Neural cell (in vitro differentiated cells): ENCODE results near the gene CMC1. TPM values are rescaled to one million over a fixed set of nuclear protein-coding genes. Genes with fewer than 3 reads are reported as not detected.

Experiments used
- H2AFZ ChIP-seq: fragments of 200-600, 300-800 bp; sonication (generic), shearing (Covaris generic); 2 replicates; pipeline ENCODE4 v1.6.0; 2014; ENCODE audit warnings: low read depth, mild to moderate bottlenecking, antibody characterized with exemption, low read length, moderate library complexity
- H3F3A ChIP-seq: fragments of 200-600 bp; shearing (Covaris generic); 2 replicates; pipeline ENCODE4 v1.6.1; 2016; ENCODE audit warnings: mild to moderate bottlenecking, moderate library complexity, mixed read lengths, antibody characterized with exemption, low read length; ENCODE audit not compliant: insufficient read depth, poor library complexity, severe bottlenecking
- H3K27ac ChIP-seq: fragments of 200-600, 300-800 bp; sonication (generic), shearing (Covaris generic); 2 replicates; pipeline ENCODE4 v1.5.1; 2014; ENCODE audit warnings: mild to moderate bottlenecking, low read length, moderate library complexity
- H3K27me3 ChIP-seq: fragments of 300-800, 200-600 bp; sonication (generic), shearing (Covaris generic); 2 replicates; pipeline ENCODE4 v1.6.0; 2014; ENCODE audit warnings: mild to moderate bottlenecking, low read depth, low read length, moderate library complexity; ENCODE audit not compliant: insufficient read depth
- H3K36me3 ChIP-seq: fragments of 300-800, 200-600 bp; sonication (generic), shearing (Covaris generic); 2 replicates; pipeline ENCODE4 v1.5.1; 2014; ENCODE audit warnings: mild to moderate bottlenecking, antibody characterized with exemption, low read length, moderate library complexity; ENCODE audit not compliant: insufficient read depth
- H3K4me2 ChIP-seq: fragments of 300-800, 200-600 bp; sonication (generic), shearing (Covaris generic); 2 replicates; pipeline ENCODE4 v1.6.0; 2014; ENCODE audit warnings: mild to moderate bottlenecking, low read length
- H3K4me3 ChIP-seq: fragments of 300-800, 200-600 bp; sonication (generic), shearing (Covaris generic); 2 replicates; pipeline ENCODE4 v1.5.1; 2014; ENCODE audit warnings: mild to moderate bottlenecking, low read length, moderate library complexity
- H3K79me2 ChIP-seq: fragments of 200-600 bp; shearing (Covaris generic); replicated peaks from 2 replicates; pipeline ENCODE4 v1.6.0; 2014; ENCODE audit warnings: mild to moderate bottlenecking, low read length, moderate library complexity; ENCODE audit not compliant: insufficient read depth
- H3K9ac ChIP-seq: fragments of 300-800, 200-600 bp; sonication (generic), shearing (Covaris generic); 2 replicates; pipeline ENCODE4 v1.6.1; 2016; ENCODE audit warnings: mild to moderate bottlenecking, low read length, mixed read lengths
- H3K9me2 ChIP-seq: fragments of 200-600 bp; shearing (Covaris generic); 2 replicates; pipeline ENCODE4 v1.6.1; 2016; ENCODE audit warnings: mild to moderate bottlenecking, low read length, mixed read lengths; ENCODE audit not compliant: insufficient read depth
- H3K9me3 ChIP-seq: fragments of 200-600, 300-800 bp; sonication (generic), shearing (Covaris generic); 2 replicates; pipeline ENCODE4 v1.6.1; 2016; ENCODE audit warnings: mild to moderate bottlenecking, mixed run types, low read length, moderate library complexity, mixed read lengths
- H4K20me1 ChIP-seq: fragments of 200-600 bp; shearing (Covaris generic); 2 replicates; pipeline ENCODE4 v1.6.1; 2016; ENCODE audit warnings: mild to moderate bottlenecking, mixed run types; ENCODE audit not compliant: insufficient read depth
- EP300 ChIP-seq: fragments of 450-650 bp; conservative IDR thresholded peaks from 2 replicates; pipeline ENCODE4 v1.6.1; 2014; ENCODE audit warnings: antibody characterized with exemption, mild to moderate bottlenecking, moderate library complexity; ENCODE audit not compliant: poor library complexity, severe bottlenecking
- MXI1 ChIP-seq: fragments of 450-650 bp; conservative IDR thresholded peaks from 2 replicates; pipeline ENCODE4 v1.6.1; 2014; ENCODE audit warnings: antibody characterized with exemption, mild to moderate bottlenecking; ENCODE audit not compliant: poor library complexity, severe bottlenecking
- POLR2AphosphoS5 ChIP-seq: IDR thresholded peaks from 2 replicates; pipeline ENCODE4 v1.6.1; 2012
- RAD21 ChIP-seq: fragments of 450-650 bp; conservative IDR thresholded peaks from 2 replicates; pipeline ENCODE4 v1.6.1; 2014; ENCODE audit warnings: antibody characterized with exemption, mild to moderate bottlenecking, moderate library complexity
- SMC3 ChIP-seq: fragments of 450-650 bp; conservative IDR thresholded peaks from 2 replicates; pipeline ENCODE4 v1.6.1; 2014; ENCODE audit warnings: antibody characterized with exemption, mild to moderate bottlenecking, moderate library complexity; ENCODE audit not compliant: poor library complexity
- polyA plus RNA-seq: library from polyadenylated mRNA; depleted of rRNA; stranded (reverse); fragments of >200 nt; gene quantifications from 2 replicates; pipeline ENCODE4 v1.2.3, GENCODE V29; 2014
- TF ChIP-seq, protein P1 (sequence below): fragments of 450-650 bp; IDR thresholded peaks from 2 replicates; pipeline ENCODE4 v1.5.1; 2014; ENCODE audit warnings: antibody characterized with exemption, mild to moderate bottlenecking, moderate library complexity; ENCODE audit not compliant: poor library complexity, severe bottlenecking

CMC1 gene
- polyA plus RNA-seq, 1 donor from 2014 or later, result 8.7 TPM

DNA sequence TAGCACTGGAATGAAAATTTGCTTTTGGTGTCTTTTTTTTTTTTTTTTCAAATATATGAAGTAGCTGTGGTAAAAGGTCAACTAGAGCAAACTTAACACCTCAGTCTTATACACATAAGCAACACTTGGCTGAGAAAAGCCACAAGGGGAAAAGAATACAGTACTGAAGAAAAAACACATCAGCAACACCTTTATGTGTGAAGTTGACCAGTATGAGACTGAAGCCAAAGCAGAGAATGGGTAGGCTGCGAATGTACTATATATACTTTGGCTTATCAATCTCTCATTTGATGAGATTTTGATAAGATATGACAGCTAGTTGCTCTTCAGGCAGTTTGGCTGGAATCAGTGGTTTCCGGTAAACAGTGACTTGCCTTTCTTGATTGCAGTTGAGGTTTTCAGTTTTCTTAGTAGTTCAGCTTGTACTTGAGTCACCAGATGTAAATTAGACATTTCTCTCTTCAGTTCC lies 85.1 kb downstream of the CMC1 start:
- Histone ChIP-seq H3K36me3 (no peaks in the 10 kb centered on the region), H3K27me3 (no peaks in the 10 kb centered on the region), H3F3A (no peaks in the 10 kb centered on the region), H3K9me2 (no peaks in the 10 kb centered on the region), H4K20me1 (no peaks in the 10 kb centered on the region), H3K4me3 (no peak overlapping the region), H3K27ac (no peak overlapping the region), H2AFZ (no peak overlapping the region), H3K9ac (no peak overlapping the region), H3K9me3 (no peaks in the 10 kb centered on the region), H3K4me2 (no peak overlapping the region), H3K79me2 (no peaks in the 10 kb centered on the region)
- no peak for TF ChIP-seq POLR2AphosphoS5
- TF ChIP-seq, protein P1, sequence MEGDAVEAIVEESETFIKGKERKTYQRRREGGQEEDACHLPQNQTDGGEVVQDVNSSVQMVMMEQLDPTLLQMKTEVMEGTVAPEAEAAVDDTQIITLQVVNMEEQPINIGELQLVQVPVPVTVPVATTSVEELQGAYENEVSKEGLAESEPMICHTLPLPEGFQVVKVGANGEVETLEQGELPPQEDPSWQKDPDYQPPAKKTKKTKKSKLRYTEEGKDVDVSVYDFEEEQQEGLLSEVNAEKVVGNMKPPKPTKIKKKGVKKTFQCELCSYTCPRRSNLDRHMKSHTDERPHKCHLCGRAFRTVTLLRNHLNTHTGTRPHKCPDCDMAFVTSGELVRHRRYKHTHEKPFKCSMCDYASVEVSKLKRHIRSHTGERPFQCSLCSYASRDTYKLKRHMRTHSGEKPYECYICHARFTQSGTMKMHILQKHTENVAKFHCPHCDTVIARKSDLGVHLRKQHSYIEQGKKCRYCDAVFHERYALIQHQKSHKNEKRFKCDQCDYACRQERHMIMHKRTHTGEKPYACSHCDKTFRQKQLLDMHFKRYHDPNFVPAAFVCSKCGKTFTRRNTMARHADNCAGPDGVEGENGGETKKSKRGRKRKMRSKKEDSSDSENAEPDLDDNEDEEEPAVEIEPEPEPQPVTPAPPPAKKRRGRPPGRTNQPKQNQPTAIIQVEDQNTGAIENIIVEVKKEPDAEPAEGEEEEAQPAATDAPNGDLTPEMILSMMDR, result no peak

DNA sequence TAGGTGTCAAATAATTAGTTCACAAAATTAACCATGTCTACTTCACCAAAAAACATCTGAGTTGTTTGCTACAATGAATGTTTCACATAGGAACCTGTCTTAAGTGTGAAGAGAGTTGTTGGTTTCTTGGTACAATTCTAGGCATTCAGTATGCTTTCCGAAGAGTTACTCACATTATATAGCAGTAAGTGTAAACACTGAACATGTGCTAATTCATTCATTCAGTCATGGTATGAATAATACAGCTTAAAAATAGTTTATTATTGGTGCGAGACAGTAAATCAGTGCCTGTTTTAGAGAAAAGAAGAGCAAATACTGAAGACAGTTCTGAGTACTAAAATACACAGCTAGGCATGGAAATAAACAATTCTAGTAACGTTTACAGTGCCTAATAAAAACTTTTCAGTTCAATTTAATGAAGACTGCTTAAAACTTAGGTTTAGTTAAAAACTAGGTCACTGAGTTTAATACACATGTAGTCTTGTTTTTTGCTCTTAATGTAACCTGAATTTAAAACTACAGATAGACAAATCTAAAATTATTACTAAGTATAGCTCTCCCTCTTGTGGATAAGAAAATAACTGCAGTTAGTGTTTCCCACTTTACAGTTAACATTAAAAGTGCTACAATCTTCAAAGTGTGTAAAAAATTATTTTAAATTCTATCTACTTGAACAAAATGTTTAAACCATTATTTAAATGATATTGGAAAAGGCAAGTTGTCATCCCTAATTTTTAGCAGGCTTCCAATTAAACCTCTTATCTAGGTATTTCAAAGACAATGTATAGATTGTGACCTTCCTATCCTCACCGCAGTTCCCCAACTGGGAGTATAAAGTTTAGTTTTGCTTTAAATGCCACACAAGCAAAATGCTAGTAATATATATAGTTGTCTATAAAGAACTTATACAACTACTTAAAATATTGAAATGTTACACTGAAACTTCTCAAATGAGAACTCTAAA lies 87.1 kb downstream of the CMC1 start:
- Histone ChIP-seq H3K27ac (no peak overlapping the region), H3K36me3 (no peaks in the 10 kb centered on the region), H3K4me2 (no peak overlapping the region), H3K9me3 (no peaks in the 10 kb centered on the region), H3K9ac (no peak overlapping the region), H3F3A (no peaks in the 10 kb centered on the region), H3K79me2 (no peaks in the 10 kb centered on the region), H3K27me3 (no peaks in the 10 kb centered on the region), H3K4me3 (no peak overlapping the region), H2AFZ (no peak overlapping the region), H4K20me1 (no peaks in the 10 kb centered on the region), H3K9me2 (no peaks in the 10 kb centered on the region)
- no peak for TF ChIP-seq EP300
- TF ChIP-seq, protein P1, result peak; percentile 80
- TF ChIP-seq RAD21, result peak; percentile 83
- peak; percentile 80 for TF ChIP-seq SMC3
- TF ChIP-seq MXI1, result no peak

DNA sequence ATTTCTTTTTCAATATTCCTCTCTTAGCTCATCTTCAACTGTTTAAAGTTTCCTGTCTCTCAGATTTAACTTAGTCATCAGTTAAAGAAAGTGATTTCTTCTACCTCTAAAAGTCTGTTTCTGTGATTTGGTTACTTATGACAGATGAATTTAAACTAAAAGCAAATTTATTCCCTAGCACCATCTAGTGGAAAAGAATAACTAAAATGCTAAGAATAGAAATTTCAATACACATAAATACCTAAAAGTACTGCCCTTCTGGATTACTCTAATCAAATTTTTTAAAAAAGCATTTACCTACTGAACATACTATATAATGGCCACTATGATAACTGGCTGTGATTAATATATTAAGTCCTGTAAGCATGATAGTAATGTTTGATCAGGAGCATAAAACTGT lies 93.1 kb downstream of the CMC1 start:
- H3K4me2 ChIP-seq, result no peak overlapping the region
- H2AFZ ChIP-seq, result no peak overlapping the region
- H4K20me1 ChIP-seq, result no peaks in the 10 kb centered on the region
- no peaks in the 10 kb centered on the region for H3K79me2 ChIP-seq
- TF ChIP-seq, protein P1, result peak; percentile 55
- TF ChIP-seq RAD21, result peak; percentile 40
- peak; percentile 56 for TF ChIP-seq SMC3
- TF ChIP-seq EP300, result no peak
- no peak overlapping the region for H3K27ac ChIP-seq
- H3K9me2 ChIP-seq, result no peaks in the 10 kb centered on the region
- no peaks in the 10 kb centered on the region for H3F3A ChIP-seq
- no peaks in the 10 kb centered on the region for H3K9me3 ChIP-seq
- H3K9ac ChIP-seq, result no peak overlapping the region
- no peaks in the 10 kb centered on the region for H3K27me3 ChIP-seq
- no peak overlapping the region for H3K4me3 ChIP-seq
- no peaks in the 10 kb centered on the region for H3K36me3 ChIP-seq
